Fibroblast of mammary gland (primary cell): ENCODE measurements around the gene ATP11A.

Experiments used
- DNase-seq: peaks from one replicate; pipeline ENCODE4 v3.0.0-alpha.2; 2010; ENCODE audit warnings: low read depth
- H3K4me3 ChIP-seq: 2 replicates; pipeline ENCODE4 v1.5.1; 2011; ENCODE audit warnings: low read depth, mild to moderate bottlenecking, low read length, moderate library complexity; ENCODE audit not compliant: control insufficient read depth
- CTCF ChIP-seq: conservative IDR thresholded peaks from 2 replicates; pipeline ENCODE4 v1.5.1; 2011; ENCODE audit warnings: low read depth, low read length, inconsistent platforms; ENCODE audit not compliant: control insufficient read depth, insufficient read depth

ATP11A gene

GRCh38 chr13:112818698-112819045, 128.8 kb downstream of the ATP11A start:
- no peak for TF ChIP-seq CTCF
- DNase-seq: no peak
- H3K4me3 ChIP-seq: no peak overlapping the region

GRCh38 chr13:112819111-112819510, 129.3 kb downstream of the ATP11A start:
- no peak for DNase-seq
- TF ChIP-seq CTCF: no peak
- no peak overlapping the region for H3K4me3 ChIP-seq

- DNase-seq: no peak
Observed at GRCh38 chr13:112819816-112820215, 130.0 kb downstream of the ATP11A start.

GRCh38 chr13:112820318-112820717, 130.5 kb downstream of the ATP11A start:
- TF ChIP-seq CTCF: no peak
- DNase-seq: no peak
- H3K4me3 ChIP-seq: no peak overlapping the region

More at GRCh38 chr13:112819816-112820215, 130.0 kb downstream of the ATP11A start:
- TF ChIP-seq CTCF: no peak
- H3K4me3 ChIP-seq: no peak overlapping the region

- H3K4me3 ChIP-seq: no peak overlapping the region
- no peak for DNase-seq
- TF ChIP-seq CTCF: no peak
Observed at GRCh38 chr13:112821340-112822055, 131.7 kb downstream of the ATP11A start.

- TF ChIP-seq CTCF: no peak
- no peak for DNase-seq
- H3K4me3 ChIP-seq: no peak overlapping the region
Observed at GRCh38 chr13:112822851-112823250, 133.0 kb downstream of the ATP11A start.

- DNase-seq: no peak
- H3K4me3 ChIP-seq: no peak overlapping the region
- TF ChIP-seq CTCF: no peak
Observed at GRCh38 chr13:112824429-112824828, 134.6 kb downstream of the ATP11A start.
